Activated CD8-positive, alpha-beta memory T cell treated with anti-CD3 and anti-CD28 coated beads for 4 hours (primary cell): ENCODE data around the gene BRIP1.

Source experiments
- DNase-seq, 2 donors: peaks; one replicate each; pipeline ENCODE4 v3.0.0-alpha.2; 2020; ENCODE audit warnings: low read depth in 2 of 2

The BRIP1 gene

DNA sequence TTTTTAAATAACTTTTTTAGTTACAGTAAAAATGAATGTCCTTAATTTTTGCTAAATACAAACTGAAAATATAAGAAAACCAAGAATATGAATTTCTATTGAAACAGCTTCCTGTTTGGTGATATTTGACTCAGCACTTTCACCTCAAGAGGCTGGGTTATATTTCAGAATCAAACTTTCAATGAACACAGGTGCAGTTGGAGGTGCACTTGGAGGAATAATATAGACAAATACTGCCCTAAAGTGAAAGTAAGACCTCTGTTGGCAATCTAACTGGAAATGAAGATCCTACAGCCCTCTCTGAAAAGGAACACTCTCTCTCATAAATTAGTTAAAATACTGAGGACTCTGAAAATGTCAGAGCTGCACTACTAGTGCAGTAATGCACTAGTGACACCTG lies 106.2 kb downstream of the BRIP1 start:
- no peak for DNase-seq

GRCh38 chr17:61756561-61756960 lies 106.8 kb downstream of the BRIP1 start:
- no peak for DNase-seq

GRCh38 chr17:61755668-61756067 lies 107.7 kb downstream of the BRIP1 start:
- no peak for DNase-seq

- no peak for DNase-seq
Observed at GRCh38 chr17:61755078-61755477, 108.2 kb downstream of the BRIP1 start.

GRCh38 chr17:61754124-61754523 lies 109.2 kb downstream of the BRIP1 start:
- DNase-seq, result no peak

GRCh38 chr17:61753696-61754095 lies 109.6 kb downstream of the BRIP1 start:
- no peak for DNase-seq

GRCh38 chr17:61750656-61751055 lies 112.7 kb downstream of the BRIP1 start:
- no peak for DNase-seq

GRCh38 chr17:61749823-61750404 lies 113.4 kb downstream of the BRIP1 start:
- DNase-seq, result no peak

- DNase-seq, result no peak
Observed at GRCh38 chr17:61746248-61746985, 116.9 kb downstream of the BRIP1 start.

- no peak for DNase-seq
Observed at GRCh38 chr17:61744804-61745203, 118.5 kb downstream of the BRIP1 start.

- DNase-seq, result no peak
Observed at GRCh38 chr17:61744252-61744651, 119.1 kb downstream of the BRIP1 start.

GRCh38 chr17:61743766-61744165 lies 119.6 kb downstream of the BRIP1 start:
- DNase-seq, result no peak

GRCh38 chr17:61739002-61739401 lies 124.3 kb downstream of the BRIP1 start:
- DNase-seq, result no peak

- DNase-seq, result no peak
Observed at GRCh38 chr17:61738249-61738648, 125.1 kb downstream of the BRIP1 start.

DNA sequence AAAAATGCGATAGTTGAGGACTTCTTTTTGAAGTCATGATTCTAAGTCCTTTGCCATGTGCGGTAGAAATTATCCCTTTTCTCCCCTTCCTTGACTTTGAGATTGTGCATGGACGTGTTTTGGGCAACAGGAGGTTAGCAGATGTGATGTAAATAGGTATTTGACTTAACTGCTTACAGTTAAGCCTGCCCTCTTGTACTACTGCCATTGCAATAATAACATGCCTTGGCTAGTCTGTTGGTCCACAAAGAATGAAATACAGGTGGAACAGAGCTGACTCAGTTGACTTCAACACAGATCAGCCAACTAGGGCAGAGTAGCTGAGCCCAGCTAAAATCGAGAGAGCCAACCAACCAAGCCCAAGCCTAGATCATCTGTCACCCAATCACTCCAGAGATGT lies 125.5 kb downstream of the BRIP1 start:
- DNase-seq, result no peak

DNA sequence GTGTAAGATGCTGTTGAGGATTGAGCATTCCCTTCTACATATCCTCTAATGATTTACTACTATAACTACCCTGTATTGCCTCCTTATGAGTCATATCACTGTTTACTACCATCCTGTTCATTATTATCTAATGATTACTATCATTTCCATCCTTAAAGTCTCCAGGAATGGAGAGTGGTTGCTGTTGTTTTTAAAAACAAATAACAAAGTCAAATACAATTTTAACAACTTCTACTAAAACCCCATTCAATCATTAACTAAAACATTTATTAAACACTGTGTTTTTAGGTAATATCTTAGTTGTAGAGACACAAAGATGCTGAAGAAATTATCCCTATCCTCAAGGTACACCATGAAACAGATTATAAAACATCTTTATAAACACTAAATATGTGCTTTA lies 126.9 kb downstream of the BRIP1 start:
- no peak for DNase-seq

- no peak for DNase-seq
Observed at GRCh38 chr17:61735807-61736206, 127.5 kb downstream of the BRIP1 start.

DNA sequence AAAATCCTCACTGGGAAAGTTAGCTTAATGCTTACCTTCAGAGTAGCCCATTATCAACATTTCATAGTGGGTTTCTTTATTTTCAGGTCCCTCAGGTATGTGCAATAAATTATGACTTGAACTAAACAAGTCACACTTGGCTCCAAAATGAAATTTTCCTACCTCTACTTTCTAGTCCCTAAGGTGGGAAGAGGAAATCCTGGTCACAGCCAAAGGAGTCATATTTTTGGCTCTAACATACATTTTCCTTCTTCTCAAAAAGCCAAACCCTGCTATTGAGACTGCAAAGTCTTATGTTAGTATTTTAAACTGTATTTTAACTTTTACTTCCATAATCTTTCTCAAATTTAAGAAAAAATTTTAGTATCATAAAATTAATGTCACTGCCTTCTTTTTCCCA lies 128.9 kb downstream of the BRIP1 start:
- no peak for DNase-seq

DNA sequence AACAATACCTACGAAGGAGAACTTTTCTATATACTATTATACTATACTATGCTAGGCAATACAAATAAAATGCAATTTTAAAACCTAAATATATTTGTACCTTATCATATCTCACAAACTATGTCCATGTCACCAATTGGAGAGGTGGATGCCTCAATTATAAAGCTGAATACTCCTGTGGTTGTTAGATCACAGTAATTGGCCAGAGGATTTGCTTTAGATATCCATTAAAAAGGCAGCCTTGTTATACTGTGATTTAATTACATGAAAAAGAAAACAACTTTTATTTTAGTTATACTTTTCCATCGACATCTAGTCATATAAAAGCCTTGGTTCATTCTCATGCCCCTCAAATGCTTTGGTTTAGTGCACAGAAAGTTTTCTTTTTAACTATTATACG lies 129.3 kb downstream of the BRIP1 start:
- DNase-seq, result no peak

- no peak for DNase-seq
Observed at GRCh38 chr17:61733021-61733420, 130.3 kb downstream of the BRIP1 start.

- no peak for DNase-seq
Observed at GRCh38 chr17:61732169-61732568, 131.2 kb downstream of the BRIP1 start.

GRCh38 chr17:61731330-61731729 lies 132.0 kb downstream of the BRIP1 start:
- no peak for DNase-seq

DNA sequence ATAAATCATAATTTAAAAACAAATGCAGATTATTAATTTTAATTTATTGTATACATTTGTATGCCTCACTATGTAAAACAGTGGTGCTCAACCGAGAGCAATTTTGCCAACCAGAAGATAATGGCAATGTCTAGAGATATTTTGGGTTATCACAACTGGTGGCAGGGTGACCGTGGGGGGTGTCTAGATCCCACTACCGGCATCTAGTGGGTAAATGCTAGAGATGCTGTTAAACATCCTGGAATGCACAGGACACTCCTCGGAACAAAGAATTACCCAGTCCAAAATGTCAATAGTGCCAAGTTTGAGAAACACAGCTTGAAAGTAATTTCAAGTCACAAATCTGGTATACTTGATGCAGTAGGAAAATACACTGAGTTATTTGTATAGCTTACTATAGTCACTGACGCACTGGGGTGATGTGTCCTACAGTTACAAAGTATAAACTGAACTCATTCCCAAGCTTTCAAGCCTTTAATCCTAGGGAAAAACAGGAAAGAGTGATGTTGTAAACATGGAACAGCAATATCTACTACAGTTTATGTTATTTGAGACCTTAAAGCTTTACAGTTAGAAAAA lies 133.5 kb downstream of the BRIP1 start:
- no peak for DNase-seq
